Femur (tissue), 1 donor: ENCODE data around the gene APAF1.
"Not testable (repeated sequence)": the region's sequence is repeated elsewhere in the genome, so short reads cannot be mapped to it uniquely, and the experiment has no call there.

Experiments
- DNase-seq: peaks from one replicate; pipeline ENCODE4 v3.0.0-alpha.2; 2017

Gene APAF1

GRCh38 chr12:98727196-98727595 is 82.1 kb downstream of the APAF1 start:
- no peak for DNase-seq

GRCh38 chr12:98730412-98730811 is 85.3 kb downstream of the APAF1 start:
- DNase-seq = no peak

DNA sequence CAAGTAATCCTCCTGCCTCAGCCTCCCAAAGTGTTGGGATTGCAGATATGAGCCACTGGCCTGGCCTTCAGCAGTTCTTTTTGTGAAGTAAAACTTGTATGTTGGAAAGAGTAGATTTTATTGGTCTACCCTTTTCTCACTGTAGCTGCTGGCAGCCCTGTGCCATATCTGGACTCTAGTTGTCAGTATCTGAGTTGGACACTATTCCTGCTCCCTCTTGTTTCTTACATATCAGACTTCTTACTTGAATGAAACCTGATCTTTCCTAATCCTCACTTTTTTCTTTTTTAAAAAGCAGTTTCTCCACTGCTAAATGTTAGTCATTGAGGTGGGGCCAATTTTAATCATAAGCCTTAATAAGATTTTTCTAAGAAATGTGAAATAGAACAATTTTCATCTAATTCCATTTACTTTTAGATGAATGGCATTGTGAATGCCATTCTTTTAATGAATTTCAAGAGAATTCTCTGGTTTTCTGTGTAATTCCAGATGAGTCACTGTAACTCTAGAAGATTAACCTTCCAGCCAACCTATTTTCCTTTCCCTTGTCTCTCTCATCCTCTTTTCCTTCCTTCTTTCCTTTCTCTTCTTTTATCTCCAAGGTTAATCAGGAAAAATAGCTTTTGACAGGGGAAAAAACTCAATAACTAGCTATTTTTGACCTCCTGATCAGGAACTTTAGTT is 88.7 kb downstream of the APAF1 start:
- no peak for DNase-seq

DNA sequence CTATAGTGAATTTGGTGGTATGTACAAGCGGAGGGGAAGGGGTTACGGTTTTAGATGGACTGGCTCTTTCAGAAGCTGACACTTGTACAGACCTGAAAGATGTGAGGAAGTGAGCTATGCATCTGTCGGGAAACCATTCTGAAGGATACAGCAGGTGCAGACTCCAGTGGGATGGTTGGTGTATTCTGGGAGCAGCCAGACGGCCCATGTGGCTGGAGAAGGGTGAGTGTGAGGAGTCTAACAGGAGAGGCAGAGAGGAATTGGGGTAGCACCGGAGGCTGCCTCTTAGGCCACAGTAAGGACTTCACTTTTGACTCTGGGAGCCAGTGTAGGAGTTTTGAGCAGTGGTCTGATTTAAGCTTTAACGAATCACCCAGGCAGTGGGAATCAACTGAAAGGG is 90.7 kb downstream of the APAF1 start:
- DNase-seq = no peak

GRCh38 chr12:98736352-98737321 is 91.5 kb downstream of the APAF1 start:
- no peak for DNase-seq

- no peak for DNase-seq
These were observed 92.2 kb downstream of the APAF1 start for GRCh38 chr12:98737322-98737712.

DNA sequence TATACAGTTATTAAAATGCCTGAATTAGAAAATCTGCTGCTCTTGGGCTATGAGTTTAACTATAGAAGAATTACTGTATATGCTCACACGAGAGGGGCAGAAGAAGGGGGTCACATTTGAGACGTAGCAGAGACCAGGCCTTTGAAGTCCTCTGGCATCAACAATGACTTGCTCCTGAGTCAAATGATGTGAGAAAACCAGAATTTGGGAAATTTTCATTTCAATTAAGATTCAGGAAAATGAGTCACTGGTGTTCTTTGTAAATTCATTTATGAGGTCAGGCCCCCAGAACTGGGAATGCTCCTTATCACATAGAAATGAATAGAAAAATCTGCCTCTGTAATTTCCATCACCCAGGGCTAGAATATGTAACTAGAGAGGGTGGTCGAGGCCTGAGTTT is 92.9 kb downstream of the APAF1 start:
- DNase-seq = no peak

- no peak for DNase-seq
These were observed 93.4 kb downstream of the APAF1 start for GRCh38 chr12:98738539-98738938.

DNA sequence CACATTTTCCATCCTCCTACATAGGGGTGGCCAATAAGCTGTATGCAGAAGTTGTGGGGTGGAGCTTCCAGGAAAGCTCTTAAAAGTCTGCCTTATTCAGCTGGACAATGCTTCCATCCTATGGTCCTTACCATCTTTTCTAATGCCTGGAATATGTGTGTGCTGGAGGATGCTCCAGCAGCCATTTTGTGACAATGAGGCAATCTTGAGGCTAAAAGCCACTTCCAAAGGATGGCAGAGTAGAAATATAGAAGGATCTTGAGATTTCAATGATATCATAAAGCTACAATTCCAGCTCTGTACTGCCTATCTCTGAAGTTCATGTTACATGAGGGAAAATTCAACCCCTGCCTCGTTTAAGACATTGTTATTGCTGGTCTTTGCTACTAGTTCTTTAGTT is 95.7 kb downstream of the APAF1 start:
- no peak for DNase-seq

DNA sequence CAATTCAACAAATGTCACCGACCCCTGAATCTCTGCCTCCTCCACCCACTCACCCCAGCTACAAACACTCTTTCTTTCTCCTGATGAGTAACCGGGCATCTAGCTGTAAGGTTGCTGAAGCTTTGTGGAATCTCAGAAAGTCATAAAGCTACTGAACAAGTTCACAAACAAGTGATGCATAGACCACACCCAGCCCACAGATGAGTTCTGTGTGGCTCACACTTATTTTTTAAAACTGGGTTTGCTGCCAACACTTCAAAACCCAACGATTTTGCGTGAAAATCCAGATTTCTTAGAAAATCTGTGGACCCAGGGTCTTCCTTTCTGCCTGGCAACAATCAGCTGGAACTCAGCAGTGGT is 96.1 kb downstream of the APAF1 start:
- DNase-seq = no peak

- no peak for DNase-seq
These were observed 96.6 kb downstream of the APAF1 start for GRCh38 chr12:98741556-98742265.

GRCh38 chr12:98743362-98743953 is 98.4 kb downstream of the APAF1 start:
- DNase-seq = no peak

GRCh38 chr12:98744680-98745079 is 99.6 kb downstream of the APAF1 start:
- DNase-seq = no peak

DNA sequence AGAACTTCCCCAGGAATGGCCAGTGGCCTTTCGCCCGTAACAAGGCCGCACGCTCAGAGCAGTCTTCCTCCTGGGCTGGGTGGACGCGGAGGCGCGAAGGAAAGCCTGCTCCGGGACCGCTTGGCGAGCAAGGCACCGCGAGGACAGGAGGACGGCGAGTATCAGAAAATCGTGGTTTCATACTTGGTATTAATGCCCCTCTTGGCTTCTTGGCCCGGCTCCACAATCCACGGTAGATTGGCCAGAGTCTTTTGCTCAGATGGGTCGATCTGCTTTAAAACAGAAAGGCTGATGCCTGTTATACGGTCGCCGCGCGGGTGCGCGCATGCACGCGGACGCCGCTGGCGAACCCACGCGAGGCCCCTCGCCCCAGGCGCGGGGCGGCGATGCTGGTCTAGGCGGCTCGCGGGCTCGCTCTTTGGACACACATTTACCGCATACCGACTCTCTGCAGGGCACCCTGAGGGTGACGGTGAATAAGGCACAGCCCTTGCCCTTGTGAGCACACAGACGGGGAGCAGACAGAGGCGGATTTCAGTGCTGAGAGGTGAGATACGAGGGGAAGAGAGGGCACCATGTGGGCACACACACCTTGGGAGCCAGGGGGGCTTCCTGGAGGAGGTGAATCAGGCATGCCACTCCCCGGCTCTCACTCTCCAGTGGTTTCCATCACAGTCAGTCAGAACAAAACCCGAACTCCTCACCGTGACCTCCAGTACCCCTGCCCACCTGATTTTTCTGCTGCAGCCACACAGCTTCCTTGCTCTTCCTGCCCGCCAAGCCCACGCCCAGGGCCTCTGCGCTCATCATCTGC is 100.7 kb downstream of the APAF1 start:
- DNase-seq = peak; percentile 45

- DNase-seq = no peak
These were observed 103.4 kb downstream of the APAF1 start for GRCh38 chr12:98748463-98748862.

DNA sequence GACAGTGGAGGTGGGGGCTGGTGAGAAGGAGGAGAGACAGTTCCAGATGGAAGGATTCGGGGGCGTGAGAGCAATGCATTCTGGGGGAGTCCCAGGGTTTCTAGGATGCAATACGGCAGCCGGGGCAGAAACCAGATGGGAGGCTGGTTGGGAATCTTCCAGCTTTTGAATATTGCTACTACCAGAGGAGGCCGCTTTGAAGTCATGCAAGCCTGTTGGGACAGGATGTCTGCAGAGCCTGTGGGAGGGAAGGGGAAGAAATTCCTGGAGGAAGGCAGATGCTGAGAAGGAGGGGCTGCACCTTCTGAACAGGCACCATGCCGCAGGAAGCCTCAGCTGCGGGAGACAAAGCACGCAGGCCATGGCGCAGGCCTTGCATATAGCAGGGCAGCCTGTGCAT is 105.4 kb downstream of the APAF1 start:
- DNase-seq = no peak

DNA sequence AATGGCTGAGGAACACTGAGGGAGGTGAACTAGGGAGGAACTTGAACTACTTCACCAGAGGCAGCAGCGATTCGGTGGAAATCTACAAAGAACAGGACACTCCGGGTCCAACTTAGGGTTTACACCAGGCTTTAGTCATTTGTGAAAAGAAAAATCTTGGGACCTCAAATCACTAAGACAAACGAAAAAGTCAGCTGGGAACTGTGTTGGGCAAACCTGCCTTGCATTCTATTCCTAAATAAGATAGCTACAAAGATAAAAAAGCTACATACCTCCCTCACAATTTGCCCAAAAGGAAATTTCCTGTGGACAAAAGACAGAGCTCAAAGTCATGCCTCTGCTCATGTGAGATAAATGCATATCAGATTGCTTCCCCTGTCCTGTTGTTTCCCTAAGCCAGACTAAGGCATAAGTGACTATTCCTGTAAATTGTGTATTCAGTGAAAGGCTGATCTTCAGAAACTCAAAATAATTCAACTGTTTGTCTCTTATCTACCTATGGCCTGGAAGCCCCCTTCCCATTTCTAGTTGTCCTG is 106.6 kb downstream of the APAF1 start:
- no peak for DNase-seq

GRCh38 chr12:98752726-98753125 is 107.6 kb downstream of the APAF1 start:
- DNase-seq = no peak

DNA sequence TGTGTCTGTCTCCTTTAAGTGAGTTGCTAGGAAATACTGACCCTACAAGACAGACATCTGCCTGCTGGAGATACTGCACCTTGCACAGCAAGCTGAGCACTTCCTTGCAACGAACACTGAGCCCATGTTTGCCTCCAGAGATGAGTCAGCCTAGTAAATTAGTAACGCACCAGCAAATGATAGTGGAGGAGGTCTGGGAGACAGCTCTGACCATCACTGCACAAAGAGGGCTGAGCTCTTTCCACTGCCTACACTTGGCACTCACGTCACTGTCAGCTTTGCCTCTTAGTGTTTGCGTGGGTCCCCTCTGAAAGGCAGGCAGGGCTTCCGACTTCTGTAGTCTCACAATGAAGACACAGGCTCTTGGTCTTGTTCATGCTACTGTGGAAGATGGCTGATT is 109.0 kb downstream of the APAF1 start:
- no peak for DNase-seq

DNA sequence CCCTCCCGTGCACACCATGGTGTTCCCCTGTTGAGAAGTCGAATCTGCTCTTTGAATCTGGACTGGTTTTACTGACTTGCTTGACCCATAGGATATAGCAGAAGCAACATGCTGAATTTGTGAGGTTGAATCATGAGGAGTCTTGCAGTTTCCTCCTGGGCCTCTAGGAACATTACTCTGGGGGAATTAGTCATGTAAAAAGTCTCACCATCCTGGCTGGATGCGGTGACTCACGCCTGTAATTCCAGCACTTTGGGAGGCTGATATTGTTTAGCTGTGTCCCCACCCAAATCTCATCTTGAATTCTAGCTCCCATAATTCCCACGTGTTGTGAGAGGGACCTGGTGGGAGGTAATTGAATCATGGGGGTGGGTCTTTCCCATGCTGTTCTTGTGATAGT is 110.8 kb downstream of the APAF1 start:
- DNase-seq = not testable (repeated sequence)

GRCh38 chr12:98757455-98757854 is 112.4 kb downstream of the APAF1 start:
- DNase-seq = no peak

DNA sequence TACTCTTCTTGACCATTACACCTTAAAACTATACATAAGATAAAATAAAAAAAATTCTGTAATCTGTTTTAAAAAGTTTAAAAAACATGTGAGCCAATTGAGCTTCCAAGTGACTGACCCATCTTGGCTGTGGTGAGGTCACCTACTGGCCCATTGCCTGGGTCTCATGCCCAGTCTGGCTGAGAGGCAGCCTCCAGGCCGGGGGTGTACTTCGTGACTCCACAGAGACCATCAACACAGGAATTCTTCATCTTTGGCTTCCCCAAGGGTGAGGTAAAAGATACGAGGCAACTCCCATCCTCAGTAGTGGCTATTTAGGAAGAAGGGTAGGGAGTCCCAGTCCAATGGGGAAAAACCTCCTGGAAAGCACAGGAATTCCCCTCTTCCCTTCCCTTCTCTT is 113.2 kb downstream of the APAF1 start:
- DNase-seq = no peak
